HEK293 (cell line): ENCODE data around the gene TTF1.

Source experiments
- CTCF ChIA-PET: fragments of 350-600 bp; formaldehyde crosslinking; extraction: SDS; loops from one replicate; lab custom pipeline; 2021; ENCODE audit warnings: antibody characterized with exemption; lab: Yijun Ruan, JAX
- POLR2A ChIA-PET: fragments of 300-600 bp; formaldehyde crosslinking; extraction: SDS; loops from one replicate; lab custom pipeline; 2020; ENCODE audit warnings: antibody characterized with exemption, inconsistent platforms; lab: Yijun Ruan, JAX
- H3K27ac ChIP-seq: fragments of 200-500 bp; sonication (Bioruptor generic); 2 replicates; pipeline ENCODE4 v1.5.1; 2014; ENCODE audit warnings: low read depth, low read length, control low read depth, inconsistent platforms; ENCODE audit errors: extremely low read depth
- H3K36me3 ChIP-seq, 2 experiments: fragments of 200-500 bp in 1 of 2; sonication (Bioruptor generic) in 1 of 2; 1 replicate in 1 of 2; 2 replicates in 1 of 2; pipeline ENCODE4 v1.5.1; 2014 to 2017; ENCODE audit warnings: inconsistent platforms in 2 of 2, low read length in 2 of 2; ENCODE audit not compliant: control insufficient read depth in 2 of 2, insufficient read depth in 1 of 2
- H3K4me1 ChIP-seq: fragments of 200-500 bp; sonication (Bioruptor generic); 2 replicates; pipeline ENCODE4 v1.5.1; 2014; ENCODE audit warnings: mild to moderate bottlenecking, low read length, inconsistent platforms; ENCODE audit not compliant: control insufficient read depth, insufficient read depth
- H3K4me3 ChIP-seq: 2 replicates; pipeline ENCODE4 v1.5.1; 2011; ENCODE audit warnings: low read depth, mild to moderate bottlenecking, control low read depth, low read length, moderate library complexity
- H3K9me3 ChIP-seq: fragments of 200-500 bp; sonication (Bioruptor generic); 2 replicates; pipeline ENCODE4 v1.5.1; 2014; ENCODE audit warnings: low read depth, low read length, inconsistent platforms; ENCODE audit not compliant: control insufficient read depth, insufficient read depth
- BCL11A ChIP-seq: fragments of 450-650 bp; formaldehyde crosslinking; IDR thresholded peaks from 2 replicates; pipeline ENCODE4 v1.5.1; 2016; ENCODE audit warnings: low read depth, missing biosample characterization, missing genetic modification characterization
- MEIS1 ChIP-seq: sonication (generic); formaldehyde crosslinking; IDR thresholded peaks from 2 replicates; pipeline ENCODE4 v1.8.1; 2022; ENCODE audit warnings: missing genetic modification reagents, mild to moderate bottlenecking, borderline replicate concordance
- OVOL3 ChIP-seq: fragments of 450-650 bp; formaldehyde crosslinking; IDR thresholded peaks from 2 replicates; pipeline ENCODE4 v1.5.1; 2016; ENCODE audit warnings: missing biosample characterization, missing genetic modification characterization
- REPIN1 ChIP-seq: fragments of 450-650 bp; formaldehyde crosslinking; IDR thresholded peaks from 2 replicates; pipeline ENCODE4 v1.5.1; 2017; ENCODE audit warnings: missing biosample characterization, missing genetic modification characterization, low read depth
- YY2 ChIP-seq: fragments of 450-650 bp; formaldehyde crosslinking; IDR thresholded peaks from 2 replicates; pipeline ENCODE4 v1.5.1; 2016; ENCODE audit warnings: missing biosample characterization, missing genetic modification characterization
- ZBTB1 ChIP-seq: fragments of 450-650 bp; formaldehyde crosslinking; IDR thresholded peaks from 2 replicates; pipeline ENCODE4 v1.5.1; 2016; ENCODE audit warnings: missing biosample characterization, missing genetic modification characterization
- ZBTB21 ChIP-seq: fragments of 450-650 bp; formaldehyde crosslinking; IDR thresholded peaks from 2 replicates; pipeline ENCODE4 v1.5.1; 2017; ENCODE audit warnings: missing biosample characterization, missing genetic modification characterization
- ZBTB8A ChIP-seq: fragments of 450-650 bp; formaldehyde crosslinking; IDR thresholded peaks from 2 replicates; pipeline ENCODE4 v1.5.1; 2016; ENCODE audit warnings: missing biosample characterization, missing genetic modification characterization
- ZFP3 ChIP-seq: fragments of 450-650 bp; formaldehyde crosslinking; IDR thresholded peaks from 2 replicates; pipeline ENCODE4 v1.5.1; 2016; ENCODE audit warnings: low read depth, missing biosample characterization, missing genetic modification characterization
- ZNF114 ChIP-seq: fragments of 450-650 bp; formaldehyde crosslinking; IDR thresholded peaks from 2 replicates; pipeline ENCODE4 v1.5.0; 2017; ENCODE audit warnings: missing biosample characterization, missing genetic modification characterization
- ZNF121 ChIP-seq: fragments of 450-650 bp; formaldehyde crosslinking; IDR thresholded peaks from 2 replicates; pipeline ENCODE4 v1.5.1; 2016; ENCODE audit warnings: missing biosample characterization, missing genetic modification characterization
- ZNF132 ChIP-seq: fragments of 450-650 bp; formaldehyde crosslinking; IDR thresholded peaks from 2 replicates; pipeline ENCODE4 v1.5.1; 2017; ENCODE audit warnings: missing biosample characterization, missing genetic modification characterization, borderline replicate concordance
- ZNF138 ChIP-seq: fragments of 450-650 bp; formaldehyde crosslinking; IDR thresholded peaks from 2 replicates; pipeline ENCODE4 v1.5.1; 2016; ENCODE audit warnings: missing biosample characterization, missing genetic modification characterization, borderline replicate concordance
- ZNF24 ChIP-seq: fragments of 450-650 bp; formaldehyde crosslinking; IDR thresholded peaks from 2 replicates; pipeline ENCODE4 v1.5.1; 2016; ENCODE audit warnings: missing biosample characterization, missing genetic modification characterization
- ZNF266 ChIP-seq: fragments of 450-650 bp; formaldehyde crosslinking; IDR thresholded peaks from 2 replicates; pipeline ENCODE4 v1.5.1; 2016; ENCODE audit warnings: missing biosample characterization, missing genetic modification characterization, low read depth
- ZNF292 ChIP-seq: fragments of 450-650 bp; formaldehyde crosslinking; IDR thresholded peaks from 2 replicates; pipeline ENCODE4 v1.5.1; 2016; ENCODE audit warnings: low read depth, missing biosample characterization, missing genetic modification characterization, borderline replicate concordance
- ZNF366 ChIP-seq: fragments of 450-650 bp; formaldehyde crosslinking; conservative IDR thresholded peaks from 2 replicates; pipeline ENCODE4 v1.5.1; 2016; ENCODE audit warnings: missing biosample characterization, missing genetic modification characterization
- ZNF416 ChIP-seq: fragments of 450-650 bp; formaldehyde crosslinking; IDR thresholded peaks from 2 replicates; pipeline ENCODE4 v1.5.1; 2016; ENCODE audit warnings: missing biosample characterization, missing genetic modification characterization
- ZNF426 ChIP-seq: fragments of 450-650 bp; formaldehyde crosslinking; IDR thresholded peaks from 2 replicates; pipeline ENCODE4 v1.5.1; 2017; ENCODE audit warnings: missing biosample characterization, missing genetic modification characterization, mild to moderate bottlenecking, inconsistent platforms, moderate library complexity
- ZNF623 ChIP-seq: fragments of 450-650 bp; formaldehyde crosslinking; IDR thresholded peaks from 2 replicates; pipeline ENCODE4 v1.5.1; 2016; ENCODE audit warnings: missing biosample characterization, missing genetic modification characterization
- ZSCAN30 ChIP-seq: fragments of 450-650 bp; IDR thresholded peaks from 2 replicates; pipeline ENCODE4 v1.5.1; 2018; ENCODE audit warnings: missing biosample characterization, mild to moderate bottlenecking, missing genetic modification characterization, moderate library complexity
- TF ChIP-seq, protein P1 (sequence below): fragments of 450-650 bp; formaldehyde crosslinking; IDR thresholded peaks from 2 replicates; pipeline ENCODE4 v1.5.1; 2016; ENCODE audit warnings: missing biosample characterization, missing genetic modification characterization, borderline replicate concordance
- TF ChIP-seq, protein P2 (sequence below): fragments of 450-650 bp; formaldehyde crosslinking; IDR thresholded peaks from 2 replicates; pipeline ENCODE4 v1.5.1; 2016; ENCODE audit warnings: missing biosample characterization, missing genetic modification characterization
- TF ChIP-seq, protein P3 (sequence below): fragments of 450-650 bp; formaldehyde crosslinking; IDR thresholded peaks from 2 replicates; pipeline ENCODE4 v1.5.1; 2016; ENCODE audit warnings: missing biosample characterization, missing genetic modification characterization, borderline replicate concordance
- TF ChIP-seq, protein P4 (sequence below): fragments of 450-650 bp; formaldehyde crosslinking; IDR thresholded peaks from 2 replicates; pipeline ENCODE4 v1.5.1; 2017; ENCODE audit warnings: missing biosample characterization, missing genetic modification characterization
- TF ChIP-seq, protein P5 (sequence below): fragments of 450-650 bp; formaldehyde crosslinking; IDR thresholded peaks from 2 replicates; pipeline ENCODE4 v1.5.1; 2016; ENCODE audit warnings: missing biosample characterization, missing genetic modification characterization

TTF1 gene

DNA sequence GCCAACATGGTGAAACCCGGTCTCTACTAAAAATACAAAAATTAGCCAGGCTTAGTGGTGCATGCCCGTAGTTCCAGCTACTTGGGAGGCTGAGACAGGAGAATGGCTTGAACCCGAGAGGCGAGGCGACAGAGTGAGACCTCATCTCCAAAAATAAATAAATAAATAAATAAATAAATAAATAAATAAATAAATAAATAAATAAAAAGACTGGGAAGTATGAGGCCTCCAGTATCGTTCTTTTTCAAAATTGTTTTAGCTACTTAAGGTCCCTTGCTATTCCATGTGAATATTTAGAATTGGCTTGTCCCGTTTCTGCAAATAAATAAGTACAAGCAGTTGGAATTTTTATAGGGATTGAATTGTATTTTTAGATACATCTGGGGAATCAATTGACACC, 48.9 kb downstream of the TTF1 start:
- Histone ChIP-seq H3K4me1 (no peaks in the 10 kb centered on the region), H3K36me3 (peaks cover 0 to 12% of the 10 kb centered on the region in 2 experiments; a peak in 1 of 3 replicates), H3K9me3 (no peaks in the 10 kb centered on the region), H3K27ac (no peak overlapping the region), H3K4me3 (no peak overlapping the region)
- CTCF ChIA-PET, result no interaction called here
- POLR2A ChIA-PET, result no interaction called here
- TF ChIP-seq ZBTB1 (tag by site-specific recombination) (peak; percentile 88), MEIS1 (CRISPR knock-in tag) (no peak), ZNF121 (tag by site-specific recombination) (0 out of 2 replicates have a peak, but pooled peaks have one; percentile 37), ZFP3 (peak; percentile 44; the same call in 1 of the 2 replicates), ZNF623 (tag by site-specific recombination) (peak; percentile 88), ZNF24 (tag by site-specific recombination) (peak; percentile 65; the same call in 1 of the 2 replicates), ZNF426 (tag by site-specific recombination) (peak; percentile 99), ZBTB21 (tag by site-specific recombination) (peak; percentile 70), OVOL3 (peak; percentile 62; the same call in 1 of the 2 replicates), ZNF416 (tag by site-specific recombination) (no peak), REPIN1 (tag by site-specific recombination) (no peak; the same call in 1 of the 2 replicates), ZNF138 (tag by site-specific recombination) (peak; percentile 77; the same call in 1 of the 2 replicates), ZNF266 (peak; percentile 81), ZNF366 (tag by site-specific recombination) (0 out of 2 replicates have a peak, but pooled peaks have one; percentile 38), ZNF292 (peak; percentile 93), ZNF132 (tag by site-specific recombination) (no peak), YY2 (tag by site-specific recombination) (no peak), ZBTB8A (peak; percentile 91), ZSCAN30 (tag by site-specific recombination) (no peak), BCL11A (no peak), ZNF114 (tag by site-specific recombination) (no peak)
- TF ChIP-seq, protein P1, sequence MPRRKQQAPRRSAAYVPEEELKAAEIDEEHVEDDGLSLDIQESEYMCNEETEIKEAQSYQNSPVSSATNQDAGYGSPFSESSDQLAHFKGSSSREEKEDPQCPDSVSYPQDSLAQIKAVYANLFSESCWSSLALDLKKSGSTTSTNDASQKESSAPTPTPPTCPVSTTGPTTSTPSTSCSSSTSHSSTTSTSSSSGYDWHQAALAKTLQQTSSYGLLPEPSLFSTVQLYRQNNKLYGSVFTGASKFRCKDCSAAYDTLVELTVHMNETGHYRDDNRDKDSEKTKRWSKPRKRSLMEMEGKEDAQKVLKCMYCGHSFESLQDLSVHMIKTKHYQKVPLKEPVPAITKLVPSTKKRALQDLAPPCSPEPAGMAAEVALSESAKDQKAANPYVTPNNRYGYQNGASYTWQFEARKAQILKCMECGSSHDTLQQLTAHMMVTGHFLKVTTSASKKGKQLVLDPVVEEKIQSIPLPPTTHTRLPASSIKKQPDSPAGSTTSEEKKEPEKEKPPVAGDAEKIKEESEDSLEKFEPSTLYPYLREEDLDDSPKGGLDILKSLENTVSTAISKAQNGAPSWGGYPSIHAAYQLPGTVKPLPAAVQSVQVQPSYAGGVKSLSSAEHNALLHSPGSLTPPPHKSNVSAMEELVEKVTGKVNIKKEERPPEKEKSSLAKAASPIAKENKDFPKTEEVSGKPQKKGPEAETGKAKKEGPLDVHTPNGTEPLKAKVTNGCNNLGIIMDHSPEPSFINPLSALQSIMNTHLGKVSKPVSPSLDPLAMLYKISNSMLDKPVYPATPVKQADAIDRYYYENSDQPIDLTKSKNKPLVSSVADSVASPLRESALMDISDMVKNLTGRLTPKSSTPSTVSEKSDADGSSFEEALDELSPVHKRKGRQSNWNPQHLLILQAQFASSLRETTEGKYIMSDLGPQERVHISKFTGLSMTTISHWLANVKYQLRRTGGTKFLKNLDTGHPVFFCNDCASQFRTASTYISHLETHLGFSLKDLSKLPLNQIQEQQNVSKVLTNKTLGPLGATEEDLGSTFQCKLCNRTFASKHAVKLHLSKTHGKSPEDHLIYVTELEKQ (tag by site-specific recombination), result peak; percentile 37; the same call in 1 of the 2 replicates
- TF ChIP-seq, protein P2, sequence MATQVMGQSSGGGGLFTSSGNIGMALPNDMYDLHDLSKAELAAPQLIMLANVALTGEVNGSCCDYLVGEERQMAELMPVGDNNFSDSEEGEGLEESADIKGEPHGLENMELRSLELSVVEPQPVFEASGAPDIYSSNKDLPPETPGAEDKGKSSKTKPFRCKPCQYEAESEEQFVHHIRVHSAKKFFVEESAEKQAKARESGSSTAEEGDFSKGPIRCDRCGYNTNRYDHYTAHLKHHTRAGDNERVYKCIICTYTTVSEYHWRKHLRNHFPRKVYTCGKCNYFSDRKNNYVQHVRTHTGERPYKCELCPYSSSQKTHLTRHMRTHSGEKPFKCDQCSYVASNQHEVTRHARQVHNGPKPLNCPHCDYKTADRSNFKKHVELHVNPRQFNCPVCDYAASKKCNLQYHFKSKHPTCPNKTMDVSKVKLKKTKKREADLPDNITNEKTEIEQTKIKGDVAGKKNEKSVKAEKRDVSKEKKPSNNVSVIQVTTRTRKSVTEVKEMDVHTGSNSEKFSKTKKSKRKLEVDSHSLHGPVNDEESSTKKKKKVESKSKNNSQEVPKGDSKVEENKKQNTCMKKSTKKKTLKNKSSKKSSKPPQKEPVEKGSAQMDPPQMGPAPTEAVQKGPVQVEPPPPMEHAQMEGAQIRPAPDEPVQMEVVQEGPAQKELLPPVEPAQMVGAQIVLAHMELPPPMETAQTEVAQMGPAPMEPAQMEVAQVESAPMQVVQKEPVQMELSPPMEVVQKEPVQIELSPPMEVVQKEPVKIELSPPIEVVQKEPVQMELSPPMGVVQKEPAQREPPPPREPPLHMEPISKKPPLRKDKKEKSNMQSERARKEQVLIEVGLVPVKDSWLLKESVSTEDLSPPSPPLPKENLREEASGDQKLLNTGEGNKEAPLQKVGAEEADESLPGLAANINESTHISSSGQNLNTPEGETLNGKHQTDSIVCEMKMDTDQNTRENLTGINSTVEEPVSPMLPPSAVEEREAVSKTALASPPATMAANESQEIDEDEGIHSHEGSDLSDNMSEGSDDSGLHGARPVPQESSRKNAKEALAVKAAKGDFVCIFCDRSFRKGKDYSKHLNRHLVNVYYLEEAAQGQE (tag by site-specific recombination), result peak; percentile 84
- TF ChIP-seq, protein P3, sequence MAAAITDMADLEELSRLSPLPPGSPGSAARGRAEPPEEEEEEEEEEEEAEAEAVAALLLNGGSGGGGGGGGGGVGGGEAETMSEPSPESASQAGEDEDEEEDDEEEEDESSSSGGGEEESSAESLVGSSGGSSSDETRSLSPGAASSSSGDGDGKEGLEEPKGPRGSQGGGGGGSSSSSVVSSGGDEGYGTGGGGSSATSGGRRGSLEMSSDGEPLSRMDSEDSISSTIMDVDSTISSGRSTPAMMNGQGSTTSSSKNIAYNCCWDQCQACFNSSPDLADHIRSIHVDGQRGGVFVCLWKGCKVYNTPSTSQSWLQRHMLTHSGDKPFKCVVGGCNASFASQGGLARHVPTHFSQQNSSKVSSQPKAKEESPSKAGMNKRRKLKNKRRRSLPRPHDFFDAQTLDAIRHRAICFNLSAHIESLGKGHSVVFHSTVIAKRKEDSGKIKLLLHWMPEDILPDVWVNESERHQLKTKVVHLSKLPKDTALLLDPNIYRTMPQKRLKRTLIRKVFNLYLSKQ, result peak; percentile 96
- TF ChIP-seq, protein P4, sequence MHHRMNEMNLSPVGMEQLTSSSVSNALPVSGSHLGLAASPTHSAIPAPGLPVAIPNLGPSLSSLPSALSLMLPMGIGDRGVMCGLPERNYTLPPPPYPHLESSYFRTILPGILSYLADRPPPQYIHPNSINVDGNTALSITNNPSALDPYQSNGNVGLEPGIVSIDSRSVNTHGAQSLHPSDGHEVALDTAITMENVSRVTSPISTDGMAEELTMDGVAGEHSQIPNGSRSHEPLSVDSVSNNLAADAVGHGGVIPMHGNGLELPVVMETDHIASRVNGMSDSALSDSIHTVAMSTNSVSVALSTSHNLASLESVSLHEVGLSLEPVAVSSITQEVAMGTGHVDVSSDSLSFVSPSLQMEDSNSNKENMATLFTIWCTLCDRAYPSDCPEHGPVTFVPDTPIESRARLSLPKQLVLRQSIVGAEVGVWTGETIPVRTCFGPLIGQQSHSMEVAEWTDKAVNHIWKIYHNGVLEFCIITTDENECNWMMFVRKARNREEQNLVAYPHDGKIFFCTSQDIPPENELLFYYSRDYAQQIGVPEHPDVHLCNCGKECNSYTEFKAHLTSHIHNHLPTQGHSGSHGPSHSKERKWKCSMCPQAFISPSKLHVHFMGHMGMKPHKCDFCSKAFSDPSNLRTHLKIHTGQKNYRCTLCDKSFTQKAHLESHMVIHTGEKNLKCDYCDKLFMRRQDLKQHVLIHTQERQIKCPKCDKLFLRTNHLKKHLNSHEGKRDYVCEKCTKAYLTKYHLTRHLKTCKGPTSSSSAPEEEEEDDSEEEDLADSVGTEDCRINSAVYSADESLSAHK (tag by site-specific recombination), result no peak
- TF ChIP-seq, protein P5, sequence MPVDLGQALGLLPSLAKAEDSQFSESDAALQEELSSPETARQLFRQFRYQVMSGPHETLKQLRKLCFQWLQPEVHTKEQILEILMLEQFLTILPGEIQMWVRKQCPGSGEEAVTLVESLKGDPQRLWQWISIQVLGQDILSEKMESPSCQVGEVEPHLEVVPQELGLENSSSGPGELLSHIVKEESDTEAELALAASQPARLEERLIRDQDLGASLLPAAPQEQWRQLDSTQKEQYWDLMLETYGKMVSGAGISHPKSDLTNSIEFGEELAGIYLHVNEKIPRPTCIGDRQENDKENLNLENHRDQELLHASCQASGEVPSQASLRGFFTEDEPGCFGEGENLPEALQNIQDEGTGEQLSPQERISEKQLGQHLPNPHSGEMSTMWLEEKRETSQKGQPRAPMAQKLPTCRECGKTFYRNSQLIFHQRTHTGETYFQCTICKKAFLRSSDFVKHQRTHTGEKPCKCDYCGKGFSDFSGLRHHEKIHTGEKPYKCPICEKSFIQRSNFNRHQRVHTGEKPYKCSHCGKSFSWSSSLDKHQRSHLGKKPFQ (tag by site-specific recombination), result 0 out of 2 replicates have a peak, but pooled peaks have one; percentile 38
